Mammary epithelial cell (primary cell): ENCODE data around the gene RCBTB1.

Experiments used
- EZH2 ChIP-seq: IDR thresholded peaks from 2 replicates; pipeline ENCODE4 v1.6.1; 2012; ENCODE audit warnings: low read length, inconsistent platforms, borderline replicate concordance
- TF ChIP-seq, protein P1 (sequence below), 2 donors: IDR thresholded peaks in 1 of 2; conservative IDR thresholded peaks in 1 of 2; 2 replicates each; pipeline ENCODE4 v1.5.1; 2011 to 2012; ENCODE audit warnings: inconsistent platforms in 2 of 2, low read length in 2 of 2, mild to moderate bottlenecking in 2 of 2, control low read depth in 1 of 2, low read depth in 1 of 2; ENCODE audit not compliant: insufficient read depth in 1 of 2; ENCODE audit errors: extremely low read depth in 1 of 2

- TF ChIP-seq, protein P1, sequence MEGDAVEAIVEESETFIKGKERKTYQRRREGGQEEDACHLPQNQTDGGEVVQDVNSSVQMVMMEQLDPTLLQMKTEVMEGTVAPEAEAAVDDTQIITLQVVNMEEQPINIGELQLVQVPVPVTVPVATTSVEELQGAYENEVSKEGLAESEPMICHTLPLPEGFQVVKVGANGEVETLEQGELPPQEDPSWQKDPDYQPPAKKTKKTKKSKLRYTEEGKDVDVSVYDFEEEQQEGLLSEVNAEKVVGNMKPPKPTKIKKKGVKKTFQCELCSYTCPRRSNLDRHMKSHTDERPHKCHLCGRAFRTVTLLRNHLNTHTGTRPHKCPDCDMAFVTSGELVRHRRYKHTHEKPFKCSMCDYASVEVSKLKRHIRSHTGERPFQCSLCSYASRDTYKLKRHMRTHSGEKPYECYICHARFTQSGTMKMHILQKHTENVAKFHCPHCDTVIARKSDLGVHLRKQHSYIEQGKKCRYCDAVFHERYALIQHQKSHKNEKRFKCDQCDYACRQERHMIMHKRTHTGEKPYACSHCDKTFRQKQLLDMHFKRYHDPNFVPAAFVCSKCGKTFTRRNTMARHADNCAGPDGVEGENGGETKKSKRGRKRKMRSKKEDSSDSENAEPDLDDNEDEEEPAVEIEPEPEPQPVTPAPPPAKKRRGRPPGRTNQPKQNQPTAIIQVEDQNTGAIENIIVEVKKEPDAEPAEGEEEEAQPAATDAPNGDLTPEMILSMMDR (conservative IDR thresholded peaks at IDR 0.05 in 1 of 2, IDR thresholded peaks at IDR 0.05 in 1 of 2; ENCODE audit: extremely low read depth in 1 of 2, insufficient read depth in 1 of 2, low read depth in 1 of 2, low read length in 2 of 2), result no peak
- no peak for TF ChIP-seq EZH2
These were observed 38.9 kb upstream of the RCBTB1 start for GRCh38 chr13:49624229-49624628.
